ENCODE data around the gene TRABD.
A peak's percentile ranks its signal among the peaks of the same experiment; 100 is the strongest.

The TRABD gene

DNA sequence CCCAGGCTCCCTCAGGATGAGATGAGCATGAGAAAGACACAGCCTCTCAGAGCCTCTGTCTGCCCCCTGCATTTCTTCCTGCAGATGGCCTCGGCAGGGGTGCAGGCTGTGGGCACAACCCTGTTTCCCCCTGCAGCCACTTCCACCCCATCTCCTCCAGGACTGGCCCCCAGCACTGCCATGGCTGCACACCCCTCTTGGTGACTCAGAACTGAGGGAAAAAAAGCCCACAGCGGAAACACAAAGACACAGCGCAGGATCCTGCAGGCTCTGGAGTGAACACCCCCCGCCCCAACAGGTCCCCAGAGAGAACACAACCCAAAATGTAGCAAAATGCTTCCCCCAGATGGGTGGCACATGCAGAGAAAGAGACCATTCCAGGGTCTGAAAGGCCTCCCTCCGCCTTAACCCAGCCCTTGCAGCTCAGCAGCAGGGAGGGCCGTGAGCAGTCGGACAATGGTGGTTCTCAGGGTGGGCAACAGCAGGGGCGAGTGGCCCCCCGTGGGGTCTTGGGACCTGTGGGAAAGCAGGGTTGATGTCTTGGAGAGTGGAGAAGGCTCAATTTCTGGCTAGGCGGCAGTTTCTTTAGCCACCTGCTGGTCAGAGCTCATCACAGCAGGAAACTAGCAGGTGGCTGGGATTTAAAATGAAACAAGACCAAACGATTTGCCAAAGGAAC, 51.2 kb downstream of the TRABD start:
- Histone ChIP-seq H3F3A (ENCODE audit: low read depth) (no peaks in the 10 kb centered on the region), H3K9me2 (replicated peaks; ENCODE audit: low read depth, low read length) (no peaks in the 10 kb centered on the region), H4K20me1 (ENCODE audit: insufficient read depth, low read length, poor library complexity, severe bottlenecking) (peaks cover 7% of the 10 kb centered on the region), H3K4me2 (ENCODE audit: low read depth, low read length, poor library complexity, severe bottlenecking) (no peak overlapping the region), H3K79me2 (ENCODE audit: insufficient read depth, low read length) (peaks cover 53% of the 10 kb centered on the region; the same call in 1 of the 2 replicates), H2AFZ (ENCODE audit: low read length) (no peak overlapping the region), H3K36me3 (ENCODE audit: insufficient read depth, low read length) (peaks cover 9% of the 10 kb centered on the region; the same call in 1 of the 2 replicates), H3K4me3 (ENCODE audit: low read length, poor library complexity, severe bottlenecking) (no peak overlapping the region), H3K9ac (ENCODE audit: low read depth, low read length, poor library complexity, severe bottlenecking) (no peak overlapping the region), H3K4me1 (ENCODE audit: insufficient read depth, low read length, poor library complexity, severe bottlenecking) (peaks cover 10% of the 10 kb centered on the region), H3K9me3 (ENCODE audit: insufficient read depth, low read depth, low read length) (no peaks in the 10 kb centered on the region), H3K27me3 (ENCODE audit: insufficient read depth, low read length, poor library complexity, severe bottlenecking) (no peaks in the 10 kb centered on the region)
- TF ChIP-seq, protein P1, sequence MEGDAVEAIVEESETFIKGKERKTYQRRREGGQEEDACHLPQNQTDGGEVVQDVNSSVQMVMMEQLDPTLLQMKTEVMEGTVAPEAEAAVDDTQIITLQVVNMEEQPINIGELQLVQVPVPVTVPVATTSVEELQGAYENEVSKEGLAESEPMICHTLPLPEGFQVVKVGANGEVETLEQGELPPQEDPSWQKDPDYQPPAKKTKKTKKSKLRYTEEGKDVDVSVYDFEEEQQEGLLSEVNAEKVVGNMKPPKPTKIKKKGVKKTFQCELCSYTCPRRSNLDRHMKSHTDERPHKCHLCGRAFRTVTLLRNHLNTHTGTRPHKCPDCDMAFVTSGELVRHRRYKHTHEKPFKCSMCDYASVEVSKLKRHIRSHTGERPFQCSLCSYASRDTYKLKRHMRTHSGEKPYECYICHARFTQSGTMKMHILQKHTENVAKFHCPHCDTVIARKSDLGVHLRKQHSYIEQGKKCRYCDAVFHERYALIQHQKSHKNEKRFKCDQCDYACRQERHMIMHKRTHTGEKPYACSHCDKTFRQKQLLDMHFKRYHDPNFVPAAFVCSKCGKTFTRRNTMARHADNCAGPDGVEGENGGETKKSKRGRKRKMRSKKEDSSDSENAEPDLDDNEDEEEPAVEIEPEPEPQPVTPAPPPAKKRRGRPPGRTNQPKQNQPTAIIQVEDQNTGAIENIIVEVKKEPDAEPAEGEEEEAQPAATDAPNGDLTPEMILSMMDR (conservative IDR thresholded peaks at IDR 0.05; ENCODE audit: low read length): peak; percentile 64
- TF ChIP-seq EZH2phosphoT487 (IDR thresholded peaks at IDR 0.05; ENCODE audit: borderline replicate concordance): no peak

DNA sequence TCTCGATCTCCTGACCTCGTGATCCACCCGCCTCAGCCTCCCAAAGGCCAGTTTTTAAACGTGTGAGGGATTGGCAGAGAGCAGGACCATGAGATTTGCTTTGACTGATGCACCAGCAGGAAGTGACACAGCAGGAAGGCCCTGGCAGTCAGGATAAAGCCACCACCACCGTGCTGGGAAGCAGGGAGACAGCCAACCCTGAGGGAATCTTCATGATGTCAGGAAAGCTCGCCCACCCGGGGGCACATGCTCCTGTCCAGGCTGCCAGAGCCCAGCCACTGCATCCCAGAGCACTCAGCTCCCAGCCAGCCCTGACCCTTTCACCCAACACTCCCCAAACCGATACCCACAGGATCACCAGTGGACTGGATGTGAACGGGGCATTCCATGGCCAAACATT, 53.0 kb downstream of the TRABD start:
- Histone ChIP-seq H3K9me2 (replicated peaks; ENCODE audit: low read depth, low read length) (no peaks in the 10 kb centered on the region), H3K9me3 (ENCODE audit: insufficient read depth, low read depth, low read length) (no peaks in the 10 kb centered on the region), H3K4me2 (ENCODE audit: low read depth, low read length, poor library complexity, severe bottlenecking) (no peak overlapping the region), H3K4me3 (ENCODE audit: low read length, poor library complexity, severe bottlenecking) (no peak overlapping the region), H3K4me1 (ENCODE audit: insufficient read depth, low read length, poor library complexity, severe bottlenecking) (peaks cover 17% of the 10 kb centered on the region), H3F3A (ENCODE audit: low read depth) (no peaks in the 10 kb centered on the region), H3K27me3 (ENCODE audit: insufficient read depth, low read length, poor library complexity, severe bottlenecking) (no peaks in the 10 kb centered on the region), H3K79me2 (ENCODE audit: insufficient read depth, low read length) (peaks cover 70% of the 10 kb centered on the region), H3K36me3 (ENCODE audit: insufficient read depth, low read length) (no peaks in the 10 kb centered on the region; the same call in 1 of the 2 replicates), H2AFZ (ENCODE audit: low read length) (no peak overlapping the region), H3K9ac (ENCODE audit: low read depth, low read length, poor library complexity, severe bottlenecking) (no peak overlapping the region), H4K20me1 (ENCODE audit: insufficient read depth, low read length, poor library complexity, severe bottlenecking) (peaks cover 15% of the 10 kb centered on the region)
- TF ChIP-seq, protein P1 (conservative IDR thresholded peaks at IDR 0.05; ENCODE audit: low read length): no peak
- TF ChIP-seq EZH2phosphoT487 (IDR thresholded peaks at IDR 0.05; ENCODE audit: borderline replicate concordance): no peak

DNA sequence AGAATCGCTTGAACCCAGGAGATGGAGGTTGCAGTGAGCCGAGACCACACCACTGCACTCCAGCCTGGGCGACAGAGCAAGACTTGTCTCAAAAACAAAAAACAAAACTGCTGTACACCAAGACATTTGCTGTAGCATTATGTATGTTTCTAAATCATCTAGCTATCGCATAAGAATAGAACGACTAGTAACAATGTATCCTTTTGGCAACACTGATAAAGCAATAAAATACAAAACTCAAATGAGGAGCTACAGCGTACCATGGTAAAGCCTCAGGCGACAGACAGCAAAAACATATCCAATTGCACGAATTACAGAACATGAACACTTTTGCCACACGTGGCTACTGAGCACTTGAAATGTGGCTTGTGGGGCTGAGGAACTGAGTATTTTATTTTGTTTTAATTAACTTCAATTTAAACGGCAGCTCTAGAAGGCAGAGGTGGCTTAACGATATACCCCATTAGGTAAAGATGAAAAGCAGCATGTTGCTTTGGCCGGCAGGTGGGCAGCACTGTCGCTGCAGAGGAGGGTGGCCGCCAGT, 56.8 kb downstream of the TRABD start:
- H3F3A ChIP-seq (ENCODE audit: low read depth): no peaks in the 10 kb centered on the region
- peaks cover 28% of the 10 kb centered on the region for H3K4me1 ChIP-seq (ENCODE audit: insufficient read depth, low read length, poor library complexity, severe bottlenecking)
- peak overlapping the region; percentile 93 for H3K4me2 ChIP-seq (ENCODE audit: low read depth, low read length, poor library complexity, severe bottlenecking)
- peaks cover 72% of the 10 kb centered on the region for H3K79me2 ChIP-seq (ENCODE audit: insufficient read depth, low read length)
- peak overlapping the region; percentile 93 for H3K4me3 ChIP-seq (ENCODE audit: low read length, poor library complexity, severe bottlenecking)
- TF ChIP-seq, protein P1 (conservative IDR thresholded peaks at IDR 0.05; ENCODE audit: low read length): no peak
- no peak for TF ChIP-seq EZH2phosphoT487 (IDR thresholded peaks at IDR 0.05; ENCODE audit: borderline replicate concordance)
- H4K20me1 ChIP-seq (ENCODE audit: insufficient read depth, low read length, poor library complexity, severe bottlenecking): peaks cover 25% of the 10 kb centered on the region
- no peaks in the 10 kb centered on the region for H3K36me3 ChIP-seq (ENCODE audit: insufficient read depth, low read length)
- peak overlapping the region; percentile 61 for H3K9ac ChIP-seq (ENCODE audit: low read depth, low read length, poor library complexity, severe bottlenecking)
- H3K9me3 ChIP-seq (ENCODE audit: insufficient read depth, low read depth, low read length): no peaks in the 10 kb centered on the region
- no peaks in the 10 kb centered on the region for H3K27me3 ChIP-seq (ENCODE audit: insufficient read depth, low read length, poor library complexity, severe bottlenecking)
- H3K9me2 ChIP-seq (replicated peaks; ENCODE audit: low read depth, low read length): no peaks in the 10 kb centered on the region
- H2AFZ ChIP-seq (ENCODE audit: low read length): no peak overlapping the region

Data from Loucy (cell line).